GM23338 (cell line): ENCODE results near the gene C16orf78.
A peak's percentile ranks its signal among the peaks of the same experiment; 100 is the strongest.

Source experiments
- CREB1 ChIP-seq: fragments of 250-450 bp; sonication (Bioruptor Pico); IDR thresholded peaks from 2 replicates; pipeline ENCODE4 v1.5.0; 2020; ENCODE audit warnings: low read depth, mild to moderate bottlenecking, moderate library complexity
- EZH2 ChIP-seq: fragments of 200-600 bp; sonication (generic); IDR thresholded peaks from one replicate; pipeline ENCODE4 v1.8.0; 2017; ENCODE audit warnings: antibody characterized with exemption, mild to moderate bottlenecking, low read depth; ENCODE audit not compliant: unreplicated experiment
- EZH2phosphoT487 ChIP-seq: fragments of 200-600 bp; sonication (generic); IDR thresholded peaks from one replicate; pipeline ENCODE4 v1.8.1; 2018; ENCODE audit warnings: antibody characterized with exemption; ENCODE audit not compliant: unreplicated experiment
- JUNB ChIP-seq: IDR thresholded peaks from one replicate; pipeline ENCODE4 v1.6.1; 2016; ENCODE audit warnings: antibody characterized with exemption; ENCODE audit not compliant: unreplicated experiment
- POLR2AphosphoS5 ChIP-seq: IDR thresholded peaks from 2 replicates; pipeline ENCODE4 v1.6.1; 2016; ENCODE audit warnings: antibody characterized with exemption, low read depth
- STAT1 ChIP-seq: IDR thresholded peaks from one replicate; pipeline ENCODE4 v1.6.1; 2016; ENCODE audit warnings: antibody characterized with exemption; ENCODE audit not compliant: unreplicated experiment
- ZNF114 ChIP-seq: fragments of 250-450 bp; sonication (Bioruptor Pico); IDR thresholded peaks from 2 replicates; pipeline ENCODE4 v1.5.0; 2020; ENCODE audit warnings: mild to moderate bottlenecking, moderate library complexity
- ZNF331 ChIP-seq: fragments of 250-450 bp; sonication (Bioruptor Pico); IDR thresholded peaks from 2 replicates; pipeline ENCODE4 v1.5.0; 2020; ENCODE audit warnings: low read depth, mild to moderate bottlenecking, moderate library complexity
- TF ChIP-seq, protein P1 (sequence below): IDR thresholded peaks from 2 replicates; pipeline ENCODE4 v1.6.1; 2016; ENCODE audit warnings: antibody characterized with exemption
- TF ChIP-seq, protein P2 (sequence below), 2 experiments: fragments of 200-600 bp in 1 of 2; sonication (generic) in 1 of 2; conservative IDR thresholded peaks; 2 replicates each; pipeline versions ENCODE4 v1.5.1 to v1.6.1; 2016 to 2017; ENCODE audit warnings: antibody characterized with exemption in 2 of 2, low read depth in 2 of 2, mild to moderate bottlenecking in 2 of 2, moderate library complexity in 1 of 2
- TF ChIP-seq, protein P3 (sequence below): fragments of 250-450 bp; sonication (Bioruptor Pico); IDR thresholded peaks from 2 replicates; pipeline ENCODE4 v1.5.0; 2020; ENCODE audit warnings: mild to moderate bottlenecking, moderate library complexity
- TF ChIP-seq, protein P4 (sequence below): IDR thresholded peaks from one replicate; pipeline ENCODE4 v1.6.1; 2018; ENCODE audit warnings: antibody characterized with exemption; ENCODE audit not compliant: unreplicated experiment

DNA sequence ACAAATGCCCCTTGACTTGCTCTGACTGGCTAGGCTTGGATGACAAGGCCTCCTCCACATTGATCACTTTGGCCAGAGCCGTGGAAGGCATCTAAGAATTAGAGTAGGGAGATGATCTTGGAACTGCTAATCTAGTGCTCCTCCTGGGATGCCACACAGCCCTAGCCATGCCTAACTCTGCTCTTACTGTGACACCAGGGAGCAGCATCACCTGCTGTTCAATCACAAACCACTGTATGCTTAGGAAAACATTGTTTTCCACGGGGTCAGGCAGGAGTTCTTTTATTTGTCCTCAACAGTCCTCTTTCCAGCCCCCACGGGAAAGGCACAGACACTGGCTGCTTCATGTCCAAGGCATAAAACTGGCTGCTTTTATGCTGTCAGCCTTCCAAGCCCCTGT, 46.3 kb downstream of the C16orf78 start:
- no peak for TF ChIP-seq EZH2phosphoT487
- TF ChIP-seq, protein P1, sequence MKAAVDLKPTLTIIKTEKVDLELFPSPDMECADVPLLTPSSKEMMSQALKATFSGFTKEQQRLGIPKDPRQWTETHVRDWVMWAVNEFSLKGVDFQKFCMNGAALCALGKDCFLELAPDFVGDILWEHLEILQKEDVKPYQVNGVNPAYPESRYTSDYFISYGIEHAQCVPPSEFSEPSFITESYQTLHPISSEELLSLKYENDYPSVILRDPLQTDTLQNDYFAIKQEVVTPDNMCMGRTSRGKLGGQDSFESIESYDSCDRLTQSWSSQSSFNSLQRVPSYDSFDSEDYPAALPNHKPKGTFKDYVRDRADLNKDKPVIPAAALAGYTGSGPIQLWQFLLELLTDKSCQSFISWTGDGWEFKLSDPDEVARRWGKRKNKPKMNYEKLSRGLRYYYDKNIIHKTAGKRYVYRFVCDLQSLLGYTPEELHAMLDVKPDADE, result no peak
- no peak for TF ChIP-seq CREB1 (CRISPR knock-in tag)
- TF ChIP-seq, protein P2, sequence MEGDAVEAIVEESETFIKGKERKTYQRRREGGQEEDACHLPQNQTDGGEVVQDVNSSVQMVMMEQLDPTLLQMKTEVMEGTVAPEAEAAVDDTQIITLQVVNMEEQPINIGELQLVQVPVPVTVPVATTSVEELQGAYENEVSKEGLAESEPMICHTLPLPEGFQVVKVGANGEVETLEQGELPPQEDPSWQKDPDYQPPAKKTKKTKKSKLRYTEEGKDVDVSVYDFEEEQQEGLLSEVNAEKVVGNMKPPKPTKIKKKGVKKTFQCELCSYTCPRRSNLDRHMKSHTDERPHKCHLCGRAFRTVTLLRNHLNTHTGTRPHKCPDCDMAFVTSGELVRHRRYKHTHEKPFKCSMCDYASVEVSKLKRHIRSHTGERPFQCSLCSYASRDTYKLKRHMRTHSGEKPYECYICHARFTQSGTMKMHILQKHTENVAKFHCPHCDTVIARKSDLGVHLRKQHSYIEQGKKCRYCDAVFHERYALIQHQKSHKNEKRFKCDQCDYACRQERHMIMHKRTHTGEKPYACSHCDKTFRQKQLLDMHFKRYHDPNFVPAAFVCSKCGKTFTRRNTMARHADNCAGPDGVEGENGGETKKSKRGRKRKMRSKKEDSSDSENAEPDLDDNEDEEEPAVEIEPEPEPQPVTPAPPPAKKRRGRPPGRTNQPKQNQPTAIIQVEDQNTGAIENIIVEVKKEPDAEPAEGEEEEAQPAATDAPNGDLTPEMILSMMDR (conservative IDR thresholded peaks at IDR 0.05; ENCODE audit: low read depth in 2 of 2), result 0 out of 4 replicates have a peak, but pooled peaks of 1 of the 2 experiments have one; percentile 16
- no peak for TF ChIP-seq EZH2
- TF ChIP-seq POLR2AphosphoS5, result no peak
- TF ChIP-seq ZNF114, result no peak
- TF ChIP-seq, protein P3, sequence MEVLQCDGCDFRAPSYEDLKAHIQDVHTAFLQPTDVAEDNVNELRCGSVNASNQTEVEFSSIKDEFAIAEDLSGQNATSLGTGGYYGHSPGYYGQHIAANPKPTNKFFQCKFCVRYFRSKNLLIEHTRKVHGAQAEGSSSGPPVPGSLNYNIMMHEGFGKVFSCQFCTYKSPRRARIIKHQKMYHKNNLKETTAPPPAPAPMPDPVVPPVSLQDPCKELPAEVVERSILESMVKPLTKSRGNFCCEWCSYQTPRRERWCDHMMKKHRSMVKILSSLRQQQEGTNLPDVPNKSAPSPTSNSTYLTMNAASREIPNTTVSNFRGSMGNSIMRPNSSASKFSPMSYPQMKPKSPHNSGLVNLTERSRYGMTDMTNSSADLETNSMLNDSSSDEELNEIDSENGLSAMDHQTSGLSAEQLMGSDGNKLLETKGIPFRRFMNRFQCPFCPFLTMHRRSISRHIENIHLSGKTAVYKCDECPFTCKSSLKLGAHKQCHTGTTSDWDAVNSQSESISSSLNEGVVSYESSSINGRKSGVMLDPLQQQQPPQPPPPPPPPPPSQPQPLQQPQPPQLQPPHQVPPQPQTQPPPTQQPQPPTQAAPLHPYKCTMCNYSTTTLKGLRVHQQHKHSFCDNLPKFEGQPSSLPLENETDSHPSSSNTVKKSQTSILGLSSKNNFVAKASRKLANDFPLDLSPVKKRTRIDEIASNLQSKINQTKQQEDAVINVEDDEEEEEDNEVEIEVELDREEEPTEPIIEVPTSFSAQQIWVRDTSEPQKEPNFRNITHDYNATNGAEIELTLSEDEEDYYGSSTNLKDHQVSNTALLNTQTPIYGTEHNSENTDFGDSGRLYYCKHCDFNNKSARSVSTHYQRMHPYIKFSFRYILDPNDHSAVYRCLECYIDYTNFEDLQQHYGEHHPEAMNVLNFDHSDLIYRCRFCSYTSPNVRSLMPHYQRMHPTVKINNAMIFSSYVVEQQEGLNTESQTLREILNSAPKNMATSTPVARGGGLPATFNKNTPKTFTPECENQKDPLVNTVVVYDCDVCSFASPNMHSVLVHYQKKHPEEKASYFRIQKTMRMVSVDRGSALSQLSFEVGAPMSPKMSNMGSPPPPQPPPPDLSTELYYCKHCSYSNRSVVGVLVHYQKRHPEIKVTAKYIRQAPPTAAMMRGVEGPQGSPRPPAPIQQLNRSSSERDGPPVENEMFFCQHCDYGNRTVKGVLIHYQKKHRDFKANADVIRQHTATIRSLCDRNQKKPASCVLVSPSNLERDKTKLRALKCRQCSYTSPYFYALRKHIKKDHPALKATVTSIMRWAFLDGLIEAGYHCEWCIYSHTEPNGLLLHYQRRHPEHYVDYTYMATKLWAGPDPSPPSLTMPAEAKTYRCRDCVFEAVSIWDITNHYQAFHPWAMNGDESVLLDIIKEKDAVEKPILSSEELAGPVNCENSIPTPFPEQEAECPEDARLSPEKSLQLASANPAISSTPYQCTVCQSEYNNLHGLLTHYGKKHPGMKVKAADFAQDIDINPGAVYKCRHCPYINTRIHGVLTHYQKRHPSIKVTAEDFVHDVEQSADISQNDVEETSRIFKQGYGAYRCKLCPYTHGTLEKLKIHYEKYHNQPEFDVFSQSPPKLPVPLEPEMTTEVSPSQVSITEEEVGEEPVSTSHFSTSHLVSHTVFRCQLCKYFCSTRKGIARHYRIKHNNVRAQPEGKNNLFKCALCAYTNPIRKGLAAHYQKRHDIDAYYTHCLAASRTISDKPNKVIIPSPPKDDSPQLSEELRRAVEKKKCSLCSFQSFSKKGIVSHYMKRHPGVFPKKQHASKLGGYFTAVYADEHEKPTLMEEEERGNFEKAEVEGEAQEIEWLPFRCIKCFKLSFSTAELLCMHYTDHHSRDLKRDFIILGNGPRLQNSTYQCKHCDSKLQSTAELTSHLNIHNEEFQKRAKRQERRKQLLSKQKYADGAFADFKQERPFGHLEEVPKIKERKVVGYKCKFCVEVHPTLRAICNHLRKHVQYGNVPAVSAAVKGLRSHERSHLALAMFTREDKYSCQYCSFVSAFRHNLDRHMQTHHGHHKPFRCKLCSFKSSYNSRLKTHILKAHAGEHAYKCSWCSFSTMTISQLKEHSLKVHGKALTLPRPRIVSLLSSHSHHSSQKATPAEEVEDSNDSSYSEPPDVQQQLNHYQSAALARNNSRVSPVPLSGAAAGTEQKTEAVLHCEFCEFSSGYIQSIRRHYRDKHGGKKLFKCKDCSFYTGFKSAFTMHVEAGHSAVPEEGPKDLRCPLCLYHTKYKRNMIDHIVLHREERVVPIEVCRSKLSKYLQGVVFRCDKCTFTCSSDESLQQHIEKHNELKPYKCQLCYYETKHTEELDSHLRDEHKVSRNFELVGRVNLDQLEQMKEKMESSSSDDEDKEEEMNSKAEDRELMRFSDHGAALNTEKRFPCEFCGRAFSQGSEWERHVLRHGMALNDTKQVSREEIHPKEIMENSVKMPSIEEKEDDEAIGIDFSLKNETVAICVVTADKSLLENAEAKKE (CRISPR knock-in tag), result no peak
- TF ChIP-seq, protein P4, sequence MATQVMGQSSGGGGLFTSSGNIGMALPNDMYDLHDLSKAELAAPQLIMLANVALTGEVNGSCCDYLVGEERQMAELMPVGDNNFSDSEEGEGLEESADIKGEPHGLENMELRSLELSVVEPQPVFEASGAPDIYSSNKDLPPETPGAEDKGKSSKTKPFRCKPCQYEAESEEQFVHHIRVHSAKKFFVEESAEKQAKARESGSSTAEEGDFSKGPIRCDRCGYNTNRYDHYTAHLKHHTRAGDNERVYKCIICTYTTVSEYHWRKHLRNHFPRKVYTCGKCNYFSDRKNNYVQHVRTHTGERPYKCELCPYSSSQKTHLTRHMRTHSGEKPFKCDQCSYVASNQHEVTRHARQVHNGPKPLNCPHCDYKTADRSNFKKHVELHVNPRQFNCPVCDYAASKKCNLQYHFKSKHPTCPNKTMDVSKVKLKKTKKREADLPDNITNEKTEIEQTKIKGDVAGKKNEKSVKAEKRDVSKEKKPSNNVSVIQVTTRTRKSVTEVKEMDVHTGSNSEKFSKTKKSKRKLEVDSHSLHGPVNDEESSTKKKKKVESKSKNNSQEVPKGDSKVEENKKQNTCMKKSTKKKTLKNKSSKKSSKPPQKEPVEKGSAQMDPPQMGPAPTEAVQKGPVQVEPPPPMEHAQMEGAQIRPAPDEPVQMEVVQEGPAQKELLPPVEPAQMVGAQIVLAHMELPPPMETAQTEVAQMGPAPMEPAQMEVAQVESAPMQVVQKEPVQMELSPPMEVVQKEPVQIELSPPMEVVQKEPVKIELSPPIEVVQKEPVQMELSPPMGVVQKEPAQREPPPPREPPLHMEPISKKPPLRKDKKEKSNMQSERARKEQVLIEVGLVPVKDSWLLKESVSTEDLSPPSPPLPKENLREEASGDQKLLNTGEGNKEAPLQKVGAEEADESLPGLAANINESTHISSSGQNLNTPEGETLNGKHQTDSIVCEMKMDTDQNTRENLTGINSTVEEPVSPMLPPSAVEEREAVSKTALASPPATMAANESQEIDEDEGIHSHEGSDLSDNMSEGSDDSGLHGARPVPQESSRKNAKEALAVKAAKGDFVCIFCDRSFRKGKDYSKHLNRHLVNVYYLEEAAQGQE, result no peak
- no peak for TF ChIP-seq JUNB
- no peak for TF ChIP-seq ZNF331 (CRISPR knock-in tag)
- no peak for TF ChIP-seq STAT1
